ENCODE data around the gene MBTPS1.

Gene MBTPS1

DNA sequence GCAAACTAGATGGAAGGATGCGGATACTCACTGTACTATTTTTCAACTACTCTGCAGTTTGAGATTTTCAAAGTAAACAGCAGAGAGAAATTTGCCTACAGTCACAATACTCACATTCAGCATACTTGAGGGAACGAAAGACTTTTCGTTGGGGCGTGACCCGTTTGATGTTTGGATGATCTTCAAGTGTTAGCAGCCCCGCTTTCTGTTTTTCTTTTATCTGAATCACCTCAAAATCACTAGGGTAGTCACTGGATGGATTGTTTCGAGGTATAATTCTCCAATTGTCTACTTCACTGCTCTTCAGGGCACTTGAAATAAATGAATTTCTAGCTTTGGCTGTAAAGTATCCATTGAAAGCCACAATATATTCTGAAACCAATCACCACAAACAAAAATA lies 17.8 kb downstream of the MBTPS1 start:
- no peak for DNase-seq (ENCODE audit: low spot score)

GRCh38 chr16:84096447-84097005 lies 20.2 kb downstream of the MBTPS1 start:
- DNase-seq (ENCODE audit: low spot score) = no peak

DNA sequence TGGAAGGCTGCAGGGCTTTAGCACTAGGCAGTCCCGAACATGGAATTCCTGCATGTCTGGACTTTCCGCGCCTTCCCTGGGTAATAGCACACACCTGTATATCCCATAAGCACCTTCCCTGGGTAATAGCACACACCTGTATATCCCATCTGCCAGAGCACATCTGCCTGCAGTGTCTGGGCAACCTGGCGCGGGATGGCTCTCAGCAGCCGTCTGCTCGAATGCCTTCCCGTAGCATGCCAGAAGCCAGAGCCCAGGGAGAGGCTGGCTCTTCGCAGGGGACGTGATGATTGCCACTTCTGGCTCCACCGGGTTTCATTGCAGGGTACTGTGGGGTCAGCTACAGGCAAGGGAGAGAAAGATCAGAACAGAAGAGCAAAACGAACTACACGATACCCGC lies 21.3 kb downstream of the MBTPS1 start:
- no peak for DNase-seq (ENCODE audit: low spot score)

GRCh38 chr16:84093879-84094270 lies 22.9 kb downstream of the MBTPS1 start:
- no peak for DNase-seq (ENCODE audit: low spot score)

- no peak for DNase-seq (ENCODE audit: low spot score)
These were observed 23.4 kb downstream of the MBTPS1 start for GRCh38 chr16:84093120-84093878.

DNA sequence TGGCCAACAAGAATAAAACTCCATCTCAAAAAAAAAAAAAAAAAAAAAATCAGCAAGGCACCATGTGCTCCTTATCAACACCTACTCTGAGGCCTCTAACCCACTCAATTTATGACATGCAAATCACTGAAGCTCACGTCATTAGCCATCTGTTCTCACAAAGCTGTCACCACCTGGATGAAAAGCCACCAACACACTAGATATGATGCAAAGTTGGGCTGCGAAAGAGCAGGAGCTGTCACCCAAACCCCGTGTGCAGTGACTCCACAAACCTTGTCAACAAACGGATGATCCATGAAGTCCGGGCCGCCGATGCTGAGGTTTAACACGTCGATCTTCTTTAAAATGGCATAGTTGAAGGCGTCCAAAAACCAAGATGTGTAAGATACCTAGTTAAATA lies 25.3 kb downstream of the MBTPS1 start:
- peak; percentile 83 for DNase-seq (ENCODE audit: low spot score)

GRCh38 chr16:84090211-84090610 lies 26.5 kb downstream of the MBTPS1 start:
- no peak for DNase-seq (ENCODE audit: low spot score)

DNA sequence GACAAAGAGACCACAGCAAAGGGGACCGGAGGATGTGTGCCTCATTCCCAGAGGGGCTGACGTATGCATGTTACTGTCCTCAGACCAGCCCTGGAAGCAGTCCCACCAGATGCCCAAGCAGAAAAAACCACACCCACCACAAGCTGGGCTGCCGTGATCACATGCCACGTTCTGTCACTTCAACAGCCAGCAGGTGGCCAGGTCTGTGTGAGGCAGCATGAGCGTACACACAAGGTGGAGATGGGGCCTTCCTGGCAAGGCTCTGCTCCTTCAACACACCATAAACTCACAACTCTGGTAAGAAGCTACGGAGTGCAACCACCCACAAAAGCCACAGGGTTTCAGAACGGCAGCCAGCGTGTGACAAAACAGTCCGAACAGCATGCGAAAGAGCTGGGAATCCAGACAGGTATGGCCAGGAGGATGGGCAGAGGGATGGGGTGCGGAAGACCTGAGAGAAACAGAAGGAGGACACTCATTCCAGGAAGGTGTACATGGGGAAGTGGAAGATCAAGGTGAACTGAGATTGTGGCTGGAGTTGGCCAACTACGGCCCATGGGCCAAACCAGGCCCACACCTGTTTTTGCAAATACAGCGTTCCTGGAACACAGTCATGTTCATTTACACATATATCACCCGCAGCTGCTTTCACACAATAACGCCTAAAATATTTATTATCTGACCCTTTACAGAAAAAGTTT lies 27.9 kb downstream of the MBTPS1 start:
- DNase-seq (ENCODE audit: low spot score) = no peak

GRCh38 chr16:84087466-84088151 lies 29.1 kb downstream of the MBTPS1 start:
- DNase-seq (ENCODE audit: low spot score) = no peak

- DNase-seq (ENCODE audit: low spot score) = no peak
These were observed 29.7 kb downstream of the MBTPS1 start for GRCh38 chr16:84087001-84087400.

- DNase-seq (ENCODE audit: low spot score) = no peak
These were observed 30.4 kb downstream of the MBTPS1 start for GRCh38 chr16:84086341-84086740.

GRCh38 chr16:84085773-84086172 lies 31.0 kb downstream of the MBTPS1 start:
- no peak for DNase-seq (ENCODE audit: low spot score)

DNA sequence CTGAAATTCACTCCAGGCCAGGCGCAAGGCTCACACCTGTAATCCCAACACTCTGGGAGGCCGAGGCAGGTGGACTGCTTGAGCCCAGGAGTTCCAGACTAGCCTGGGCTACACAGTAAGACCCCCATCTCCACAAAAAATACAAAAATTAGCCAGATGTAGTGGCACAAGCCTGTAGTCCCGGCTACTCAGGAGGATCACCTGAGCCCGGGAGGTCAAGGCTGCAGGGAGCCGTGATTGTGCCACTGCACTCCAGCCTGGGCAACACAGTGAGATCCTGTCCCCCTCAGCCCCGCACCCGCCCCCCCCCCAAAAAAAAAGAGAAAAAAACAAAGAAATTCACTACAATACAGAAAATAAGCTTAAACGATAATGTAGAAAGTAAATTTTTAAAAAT lies 31.5 kb downstream of the MBTPS1 start:
- DNase-seq (ENCODE audit: low spot score) = no peak

GRCh38 chr16:84084570-84085270 lies 32.0 kb downstream of the MBTPS1 start:
- no peak for DNase-seq (ENCODE audit: low spot score)

GRCh38 chr16:84082835-84083569 lies 33.7 kb downstream of the MBTPS1 start:
- no peak for DNase-seq (ENCODE audit: low spot score)

DNA sequence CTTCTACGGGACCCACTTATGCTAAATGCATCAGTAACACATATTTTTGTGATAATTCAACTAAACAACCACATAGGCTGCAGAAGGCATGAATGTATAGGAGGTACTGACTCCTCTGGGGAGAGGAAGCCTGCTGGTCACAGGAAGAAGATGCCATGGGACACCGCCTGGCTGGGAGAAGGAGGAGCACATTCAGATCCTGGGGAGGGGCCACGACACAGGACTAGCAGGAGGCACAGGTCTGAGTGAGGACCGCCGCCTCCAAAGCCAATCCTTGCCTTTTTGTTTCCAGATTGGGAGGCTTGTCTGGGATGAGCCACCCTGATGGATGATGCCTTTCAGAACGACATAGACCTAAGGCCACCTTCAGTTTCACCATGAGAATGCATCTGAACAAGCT lies 34.6 kb downstream of the MBTPS1 start:
- DNase-seq (ENCODE audit: low spot score) = no peak

DNA sequence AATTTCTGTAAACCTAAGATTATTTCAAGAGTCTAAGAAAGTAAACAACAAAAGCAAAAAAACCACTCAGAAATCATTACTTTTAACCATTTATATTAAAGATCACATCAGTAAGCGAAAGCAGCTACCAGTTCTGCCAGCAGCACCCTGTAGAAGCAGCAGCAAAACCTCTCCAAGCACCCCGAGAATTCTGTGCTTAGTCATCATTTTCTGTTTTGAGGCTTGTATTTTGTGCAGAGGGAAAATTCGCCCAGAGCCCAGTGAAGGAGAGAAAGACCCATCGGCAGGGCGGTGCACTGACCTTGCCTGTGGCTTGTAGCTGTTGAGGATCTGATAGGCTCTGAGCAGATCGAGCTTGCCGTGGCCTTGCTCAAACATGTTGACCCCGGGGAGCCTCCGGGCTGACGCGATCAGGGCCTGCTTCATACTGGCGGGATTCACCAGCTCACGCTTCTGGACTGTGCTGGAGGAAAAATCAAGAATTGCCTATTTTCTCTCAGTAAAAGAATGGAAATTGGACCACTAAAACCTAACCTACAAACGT lies 35.2 kb downstream of the MBTPS1 start:
- DNase-seq (ENCODE audit: low spot score) = no peak

DNA sequence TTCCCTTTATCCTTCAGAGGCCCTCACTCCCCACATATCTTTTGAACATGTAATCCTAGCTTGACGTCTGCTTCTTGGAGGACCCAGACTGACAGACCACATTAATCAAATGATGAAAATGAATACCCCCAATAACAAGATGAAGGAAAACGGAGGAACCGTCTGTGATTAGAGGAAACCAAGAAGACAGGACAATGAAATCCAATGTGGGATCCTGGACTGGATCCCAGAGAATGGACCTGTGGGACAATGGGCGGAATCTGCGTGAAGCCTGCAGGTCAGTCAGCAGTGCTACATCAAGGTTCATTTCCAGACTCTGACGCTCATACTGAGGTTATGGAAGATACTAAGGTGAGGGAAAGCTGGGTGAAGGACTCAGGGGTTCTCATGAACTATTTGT lies 35.9 kb downstream of the MBTPS1 start:
- DNase-seq (ENCODE audit: low spot score) = no peak

- DNase-seq (ENCODE audit: low spot score) = no peak
These were observed 36.4 kb downstream of the MBTPS1 start for GRCh38 chr16:84080378-84080777.

DNA sequence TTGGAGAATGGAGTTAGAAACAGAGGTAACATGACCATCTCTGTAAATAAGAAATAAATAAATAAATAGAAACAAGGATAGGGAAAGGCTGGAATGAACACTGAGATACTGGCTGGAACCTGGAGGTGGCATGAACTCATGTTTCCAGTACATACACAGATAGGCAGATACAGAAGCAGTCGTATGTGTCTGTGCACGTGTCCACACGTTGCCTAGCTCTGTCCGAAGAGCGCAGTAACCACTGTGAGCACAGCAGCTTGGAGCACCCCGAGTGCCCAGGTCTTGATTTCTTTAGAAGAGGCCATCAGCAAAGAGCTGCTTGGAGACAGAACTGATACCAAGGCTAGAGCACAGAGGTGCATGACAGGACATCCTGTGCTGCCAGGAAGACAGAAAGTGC lies 37.1 kb downstream of the MBTPS1 start:
- DNase-seq (ENCODE audit: low spot score) = no peak

DNA sequence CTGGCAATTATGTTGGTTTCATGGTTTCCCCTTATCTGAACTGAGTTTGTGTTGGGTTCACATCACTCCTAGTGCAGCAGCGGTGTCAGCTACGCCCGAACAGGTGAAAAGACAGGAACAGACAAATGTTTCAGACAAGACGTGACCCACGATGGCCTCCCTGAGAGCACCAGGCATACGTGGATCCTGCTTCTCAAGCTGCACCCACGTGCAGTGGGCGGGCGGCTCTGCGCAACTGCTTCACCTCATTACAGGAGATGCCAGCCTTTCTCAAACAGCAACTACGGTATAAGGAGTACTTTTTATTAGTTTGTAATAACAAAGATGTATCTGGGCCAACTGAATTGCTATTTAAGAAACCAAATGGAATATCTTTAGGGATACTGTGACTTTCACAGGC lies 41.4 kb downstream of the MBTPS1 start:
- peak; percentile 82 for DNase-seq (ENCODE audit: low spot score)

Data from putamen (tissue), 1 donor.